ENCODE data around the gene VSIR.

Gene VSIR

DNA sequence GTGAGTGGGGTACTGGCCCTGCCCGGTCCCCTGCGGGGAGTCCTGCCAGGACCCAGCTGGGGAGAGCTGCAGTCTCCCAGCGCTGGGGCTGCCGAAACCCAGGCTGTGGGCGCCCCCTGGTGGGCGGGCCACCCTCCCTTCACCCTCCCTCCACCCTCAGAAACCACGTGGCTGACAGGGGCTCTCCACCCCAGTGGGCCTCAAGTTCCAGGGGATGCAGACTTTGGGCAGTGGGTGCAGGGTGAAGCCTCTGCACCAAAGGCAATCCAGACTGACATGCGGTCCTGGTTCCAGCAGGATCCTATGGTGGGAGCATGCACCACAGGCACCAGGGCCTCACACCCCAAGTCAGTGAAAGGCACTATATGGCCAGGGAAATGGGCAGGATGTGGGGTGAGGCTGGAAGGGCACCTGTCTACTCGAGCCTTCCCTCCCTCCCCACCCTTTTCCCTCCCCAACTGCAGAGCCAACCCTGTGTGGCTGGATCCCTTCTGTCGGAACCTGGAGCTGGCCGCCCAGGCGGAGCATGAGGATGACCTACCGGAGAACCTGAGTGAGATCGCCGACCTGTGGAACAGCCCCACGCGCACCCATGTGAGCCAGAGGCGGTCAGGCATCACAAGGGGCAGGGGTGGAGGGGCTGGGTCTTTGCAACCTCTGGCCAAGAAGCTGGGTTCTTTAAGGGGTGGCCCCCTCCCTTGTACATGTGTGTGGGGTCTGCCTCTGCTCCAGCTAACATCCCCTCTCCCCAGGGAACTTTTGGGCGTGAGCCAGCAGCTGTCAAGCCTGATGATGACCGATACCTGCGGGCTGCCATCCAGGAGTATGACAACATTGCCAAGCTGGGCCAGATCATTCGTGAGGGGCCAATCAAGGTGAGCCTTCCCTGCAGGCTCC, 38.9 kb upstream of the VSIR start:
- no peak overlapping the region for H3K27ac Mint-ChIP-seq
- no peak overlapping the region for H3K4me3 Mint-ChIP-seq
- H3K27me3 Mint-ChIP-seq (ENCODE audit: low read depth): no peaks in the 10 kb centered on the region
- peaks cover 16% of the 10 kb centered on the region for H3K36me3 Mint-ChIP-seq (ENCODE audit: low read depth)
- no peaks in the 10 kb centered on the region for H3K9me3 Mint-ChIP-seq
- H3K4me1 Mint-ChIP-seq (ENCODE audit: low read depth): no peaks in the 10 kb centered on the region

GRCh38 chr10:71811351-71811750, 38.0 kb upstream of the VSIR start:
- Mint-ChIP-seq H3K27ac (no peak overlapping the region), H3K27me3 (ENCODE audit: low read depth) (no peaks in the 10 kb centered on the region), H3K4me3 (no peak overlapping the region), H3K4me1 (ENCODE audit: low read depth) (no peaks in the 10 kb centered on the region), H3K36me3 (ENCODE audit: low read depth) (peaks cover 9% of the 10 kb centered on the region), H3K9me3 (no peaks in the 10 kb centered on the region)

DNA sequence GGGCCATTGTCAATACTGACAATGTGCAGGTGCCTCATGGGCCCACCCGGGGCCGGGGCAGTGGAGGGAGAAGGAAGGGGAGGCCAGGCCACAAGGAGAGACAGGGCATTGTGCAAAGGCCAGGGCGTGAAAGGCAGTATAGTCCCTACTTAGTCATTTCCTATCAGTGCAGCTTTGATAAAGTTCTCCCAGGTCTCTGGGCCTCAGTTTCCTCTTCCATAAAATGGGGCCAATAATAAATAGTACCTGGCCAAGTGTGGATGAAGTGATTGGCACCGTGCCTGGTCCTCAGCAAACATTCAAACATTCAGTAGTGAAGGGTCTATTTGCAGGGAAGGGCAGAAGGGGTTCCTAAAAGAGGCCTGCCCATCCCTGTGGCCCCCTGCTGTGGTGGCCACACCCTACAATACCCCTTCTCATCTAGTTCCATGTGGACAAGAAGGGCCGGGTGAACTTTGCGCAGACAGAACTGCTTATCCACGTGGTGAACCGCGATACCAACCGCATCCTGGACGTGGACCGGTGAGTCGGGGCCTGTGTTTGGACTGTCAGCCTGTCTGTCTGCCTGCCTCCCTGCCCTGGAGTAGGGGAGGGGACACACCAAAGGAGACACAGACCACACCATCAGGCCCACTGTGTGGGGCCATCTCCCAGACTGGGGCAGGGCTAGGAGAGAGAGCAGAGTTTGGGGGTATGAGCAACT, 36.9 kb upstream of the VSIR start:
- no peaks in the 10 kb centered on the region for H3K9me3 Mint-ChIP-seq
- peaks cover 2% of the 10 kb centered on the region for H3K27me3 Mint-ChIP-seq (ENCODE audit: low read depth)
- H3K36me3 Mint-ChIP-seq (ENCODE audit: low read depth): peaks cover 3% of the 10 kb centered on the region
- peaks cover 3% of the 10 kb centered on the region for H3K4me1 Mint-ChIP-seq (ENCODE audit: low read depth)
- H3K4me3 Mint-ChIP-seq: no peak overlapping the region
- no peak overlapping the region for H3K27ac Mint-ChIP-seq

DNA sequence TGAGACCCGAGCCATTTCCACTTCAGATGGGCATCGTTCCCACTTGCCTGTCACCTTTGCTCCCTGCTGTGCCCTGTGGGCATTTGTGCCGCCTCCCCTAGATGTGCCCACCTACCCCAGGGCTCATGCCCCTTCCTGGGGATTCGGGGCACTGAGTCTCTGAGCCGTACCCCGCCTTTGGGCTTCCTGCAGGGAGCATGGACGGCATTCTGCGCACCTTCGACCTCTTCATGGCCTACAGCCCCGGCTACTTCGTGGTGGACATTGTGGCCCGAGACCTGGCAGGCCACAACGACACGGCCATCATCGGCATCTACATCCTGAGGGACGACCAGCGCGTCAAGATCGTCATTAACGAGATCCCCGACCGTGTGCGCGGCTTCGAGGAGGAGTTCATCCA, 36.3 kb upstream of the VSIR start:
- peaks cover 5% of the 10 kb centered on the region for H3K27me3 Mint-ChIP-seq (ENCODE audit: low read depth)
- peaks cover 3% of the 10 kb centered on the region for H3K36me3 Mint-ChIP-seq (ENCODE audit: low read depth)
- H3K4me1 Mint-ChIP-seq (ENCODE audit: low read depth): peaks cover 3% of the 10 kb centered on the region
- no peak overlapping the region for H3K4me3 Mint-ChIP-seq
- no peaks in the 10 kb centered on the region for H3K9me3 Mint-ChIP-seq
- H3K27ac Mint-ChIP-seq: no peak overlapping the region

DNA sequence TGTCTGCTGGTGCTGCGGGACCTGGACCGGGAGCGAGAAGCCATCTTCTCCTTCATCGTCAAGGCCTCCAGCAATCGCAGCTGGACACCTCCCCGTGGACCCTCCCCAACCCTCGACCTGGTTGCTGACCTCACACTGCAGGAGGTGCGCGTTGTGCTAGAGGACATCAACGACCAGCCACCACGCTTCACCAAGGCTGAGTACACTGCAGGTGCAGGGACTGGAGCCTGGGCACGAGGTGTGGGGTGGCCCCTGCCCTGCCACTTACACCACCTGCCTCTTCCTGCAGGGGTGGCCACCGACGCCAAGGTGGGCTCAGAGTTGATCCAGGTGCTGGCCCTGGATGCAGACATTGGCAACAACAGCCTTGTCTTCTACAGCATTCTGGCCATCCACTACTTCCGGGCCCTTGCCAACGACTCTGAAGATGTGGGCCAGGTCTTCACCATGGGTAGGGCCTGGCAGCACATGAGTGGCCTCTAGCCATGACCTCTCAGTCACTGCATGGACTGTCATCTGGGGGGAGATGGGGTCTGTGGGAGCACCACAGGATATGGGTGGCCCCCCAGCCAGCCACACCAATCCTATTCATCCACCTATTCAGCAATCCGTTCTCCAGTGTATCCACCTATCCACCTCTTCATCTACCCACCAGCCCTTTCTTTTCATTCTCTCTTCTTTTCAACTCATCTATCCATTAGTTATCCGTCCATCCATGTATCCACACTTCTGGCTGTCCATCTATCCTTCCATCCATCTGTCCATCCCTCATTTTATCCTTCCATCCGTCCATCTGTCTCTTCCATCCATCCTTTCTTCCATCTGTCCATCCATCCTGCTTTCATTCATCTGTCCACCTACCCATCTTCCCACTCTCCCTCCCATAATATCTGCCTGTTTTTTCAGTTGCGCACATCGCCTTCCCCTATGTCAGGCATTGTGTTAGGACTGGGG, 34.5 kb upstream of the VSIR start:
- peaks cover 12% of the 10 kb centered on the region for H3K27me3 Mint-ChIP-seq (ENCODE audit: low read depth)
- H3K4me1 Mint-ChIP-seq (ENCODE audit: low read depth): peaks cover 3% of the 10 kb centered on the region
- no peak overlapping the region for H3K27ac Mint-ChIP-seq
- no peaks in the 10 kb centered on the region for H3K36me3 Mint-ChIP-seq (ENCODE audit: low read depth)
- no peak overlapping the region for H3K4me3 Mint-ChIP-seq
- H3K9me3 Mint-ChIP-seq: no peaks in the 10 kb centered on the region

- no peaks in the 10 kb centered on the region for H3K9me3 Mint-ChIP-seq
- H3K36me3 Mint-ChIP-seq (ENCODE audit: low read depth): no peaks in the 10 kb centered on the region
- H3K27me3 Mint-ChIP-seq (ENCODE audit: low read depth): peaks cover 12% of the 10 kb centered on the region
Measured at GRCh38 chr10:71806704-71807556, 33.6 kb upstream of the VSIR start.

DNA sequence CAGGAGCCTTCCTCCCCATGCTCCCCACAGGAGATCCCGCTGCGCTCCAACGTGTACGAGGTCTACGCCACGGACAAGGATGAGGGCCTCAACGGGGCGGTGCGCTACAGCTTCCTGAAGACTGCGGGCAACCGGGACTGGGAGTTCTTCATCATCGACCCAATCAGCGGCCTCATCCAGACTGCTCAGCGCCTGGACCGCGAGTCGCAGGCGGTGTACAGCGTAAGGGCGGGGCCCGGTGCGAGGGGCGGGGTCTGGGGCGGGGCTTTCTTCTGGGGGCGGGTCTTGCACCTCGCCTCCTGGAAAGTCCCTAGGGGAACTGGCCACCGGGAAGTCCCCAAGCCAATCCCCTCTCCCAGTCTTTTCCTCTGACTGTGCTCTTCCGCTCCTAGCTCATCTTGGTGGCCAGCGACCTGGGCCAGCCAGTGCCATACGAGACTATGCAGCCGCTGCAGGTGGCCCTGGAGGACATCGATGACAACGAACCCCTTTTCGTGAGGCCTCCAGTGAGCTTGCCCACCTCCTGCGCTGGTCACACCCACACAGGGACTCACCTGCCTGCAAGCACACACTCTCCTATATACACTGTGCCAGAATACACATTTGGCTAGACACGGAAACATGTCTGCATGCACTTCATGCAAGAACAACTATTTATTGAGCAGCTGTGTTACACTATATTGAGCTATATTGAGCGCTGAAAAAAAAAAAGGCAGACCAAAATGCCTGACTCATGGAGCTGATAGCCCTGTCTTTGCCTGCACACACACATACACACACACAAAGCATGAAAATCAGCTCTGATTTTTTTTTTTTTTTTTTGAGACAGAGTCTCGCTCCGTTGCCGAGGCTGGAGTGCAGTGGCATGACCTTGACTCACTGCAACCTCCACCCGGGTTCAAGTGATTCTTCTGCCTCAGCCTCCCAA, 32.7 kb upstream of the VSIR start:
- Mint-ChIP-seq H3K4me3 (no peak overlapping the region), H3K36me3 (ENCODE audit: low read depth) (no peaks in the 10 kb centered on the region)

More at GRCh38 chr10:71806704-71807556, 33.6 kb upstream of the VSIR start:
- Mint-ChIP-seq H3K4me3 (no peak overlapping the region), H3K4me1 (ENCODE audit: low read depth) (peaks cover 3% of the 10 kb centered on the region), H3K27ac (no peak overlapping the region)

DNA sequence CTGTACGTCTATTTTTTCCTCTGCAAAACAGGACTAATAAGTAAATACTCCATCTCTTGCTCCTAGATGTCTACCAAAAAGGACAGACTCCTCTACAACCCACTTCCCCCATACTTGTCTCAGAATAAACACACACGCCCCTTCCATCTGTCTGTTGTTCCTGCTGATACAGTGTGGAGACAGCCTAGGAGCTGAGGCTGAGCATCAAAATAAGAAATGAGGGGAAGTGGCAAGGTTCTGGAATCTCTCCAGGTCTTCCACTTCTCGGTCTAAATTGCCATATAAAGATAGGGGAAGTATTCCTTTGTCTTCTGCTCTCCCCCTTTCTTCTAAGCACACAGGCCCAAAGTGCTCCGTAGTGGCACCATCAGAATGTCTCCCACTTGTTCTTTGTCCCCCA, 30.8 kb upstream of the VSIR start:
- no peaks in the 10 kb centered on the region for H3K9me3 Mint-ChIP-seq
- no peak overlapping the region for H3K27ac Mint-ChIP-seq
- peaks cover 16% of the 10 kb centered on the region for H3K27me3 Mint-ChIP-seq (ENCODE audit: low read depth)
- no peaks in the 10 kb centered on the region for H3K36me3 Mint-ChIP-seq (ENCODE audit: low read depth)
- H3K4me3 Mint-ChIP-seq: no peak overlapping the region
- peaks cover 3% of the 10 kb centered on the region for H3K4me1 Mint-ChIP-seq (ENCODE audit: low read depth)

More for the DNA sequence above, 32.7 kb upstream of the VSIR start:
- Mint-ChIP-seq H3K27ac (no peak overlapping the region), H3K27me3 (ENCODE audit: low read depth) (peaks cover 16% of the 10 kb centered on the region), H3K4me1 (ENCODE audit: low read depth) (peaks cover 3% of the 10 kb centered on the region), H3K9me3 (no peaks in the 10 kb centered on the region)

- Mint-ChIP-seq H3K9me3 (no peaks in the 10 kb centered on the region), H3K27ac (no peak overlapping the region), H3K4me3 (no peak overlapping the region), H3K27me3 (ENCODE audit: low read depth) (peaks cover 16% of the 10 kb centered on the region), H3K36me3 (ENCODE audit: low read depth) (no peaks in the 10 kb centered on the region), H3K4me1 (ENCODE audit: low read depth) (peaks cover 3% of the 10 kb centered on the region)
Measured at GRCh38 chr10:71802715-71803488, 29.6 kb upstream of the VSIR start.

DNA sequence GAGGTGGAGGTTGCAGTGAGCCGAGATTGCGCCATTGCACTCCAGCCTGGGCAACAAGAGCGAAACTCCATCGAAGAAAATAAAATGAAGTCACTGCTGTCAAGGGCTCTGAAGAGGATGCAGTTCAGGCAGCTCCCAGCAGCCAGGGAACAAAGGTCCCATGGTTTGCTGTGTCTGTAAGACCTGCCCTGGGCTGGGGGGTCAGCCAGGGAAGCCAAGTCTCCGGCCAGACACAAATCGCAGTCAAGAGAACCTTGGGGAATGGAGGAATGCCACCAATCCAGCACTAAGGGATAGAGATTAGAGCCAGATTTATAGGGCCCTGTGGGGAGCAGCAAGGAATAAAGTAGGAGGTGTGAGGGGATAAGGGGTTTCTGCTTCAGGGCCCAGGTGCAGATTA, 28.9 kb upstream of the VSIR start:
- no peak overlapping the region for H3K27ac Mint-ChIP-seq
- H3K4me3 Mint-ChIP-seq: no peak overlapping the region
- no peaks in the 10 kb centered on the region for H3K36me3 Mint-ChIP-seq (ENCODE audit: low read depth)
- peaks cover 6% of the 10 kb centered on the region for H3K4me1 Mint-ChIP-seq (ENCODE audit: low read depth)
- H3K9me3 Mint-ChIP-seq: no peaks in the 10 kb centered on the region
- peaks cover 16% of the 10 kb centered on the region for H3K27me3 Mint-ChIP-seq (ENCODE audit: low read depth)

GRCh38 chr10:71801361-71801760, 28.0 kb upstream of the VSIR start:
- Mint-ChIP-seq H3K9me3 (no peaks in the 10 kb centered on the region), H3K27me3 (ENCODE audit: low read depth) (peaks cover 16% of the 10 kb centered on the region), H3K27ac (no peak overlapping the region), H3K36me3 (ENCODE audit: low read depth) (no peaks in the 10 kb centered on the region), H3K4me3 (no peak overlapping the region), H3K4me1 (ENCODE audit: low read depth) (peaks cover 8% of the 10 kb centered on the region)

Data from T-helper 1 cell treated with Interleukin-12 subunit alpha and Interleukin-12 subunit beta and Interleukin-4 antibody, amounts not matched to agents 30 μg/mL and 1 μg/mL, for 36 hours (primary cell).